ENCODE measurements around the gene PTPN4. TPM values are rescaled to one million over a fixed set of nuclear protein-coding genes. Genes with fewer than 3 reads are reported as not detected.

The PTPN4 gene
- total and polyA plus RNA-seq, 2 of the 8 experiments (the other 6 are each of a cell fraction or from before 2014, with no cell fraction given) = 28.5 to 105 TPM

DNA sequence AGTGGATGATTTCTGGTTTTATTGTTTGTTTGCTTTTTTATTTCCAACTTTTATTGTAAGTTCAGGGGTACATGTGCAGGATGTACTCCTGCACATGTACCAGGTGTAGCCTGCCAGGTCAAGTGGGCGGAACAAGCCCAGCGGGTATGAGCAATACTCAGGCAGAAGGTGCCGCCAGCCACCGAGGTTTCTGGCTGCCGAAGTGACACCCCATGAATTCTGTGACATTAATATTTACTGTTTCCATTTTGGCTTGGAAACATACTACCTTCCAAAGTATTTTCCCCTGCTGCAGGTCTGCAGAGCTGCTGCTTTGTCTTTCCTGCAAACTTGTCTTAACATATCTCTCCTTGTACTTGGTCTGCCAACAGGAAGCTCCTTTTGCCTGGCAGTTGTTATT, 78.5 kb downstream of the PTPN4 start:
- Histone ChIP-seq H3K27ac (ENCODE audit: low read depth, low read length) (no peak overlapping the region), H3K4me2 (ENCODE audit: insufficient read depth in 1 of 2, low read depth in 2 of 2, low read length in 2 of 2) (no peak overlapping the region), H2AK5ac (ENCODE audit: low read depth, low read length) (no peak overlapping the region), H2BK120ac (replicated peaks; ENCODE audit: low read depth, low read length) (no peak overlapping the region), H3K14ac (ENCODE audit: insufficient read length) (no peak overlapping the region), H3K4ac (replicated peaks; ENCODE audit: insufficient read length, low read depth, low read length) (no peak overlapping the region), H4K8ac (ENCODE audit: extremely low read depth, insufficient read depth, low read length) (no peak overlapping the region), H3K9me3 (ENCODE audit: insufficient read depth in 2 of 2, low read depth in 1 of 2, low read length in 1 of 2) (peaks cover 6 to 7% of the 10 kb centered on the region in 2 experiments; a peak in 2 of 4 replicates), H3K9ac (replicated peaks in 1 of 4; ENCODE audit: extremely low read depth in 1 of 4, low read depth in 3 of 4, low read length in 3 of 4) (no peak overlapping the region), H3K56ac (replicated peaks; ENCODE audit: insufficient read length, low read depth, low read length) (no peak overlapping the region), H4K20me1 (replicated peaks in 1 of 2; ENCODE audit: control insufficient read depth in 1 of 2, insufficient read depth in 2 of 2, low read length in 2 of 2) (peaks cover 0 to 5% of the 10 kb centered on the region in 2 experiments), H4K91ac (replicated peaks; ENCODE audit: insufficient read length, low read length) (no peak overlapping the region), H3K23ac (ENCODE audit: insufficient read length) (no peak overlapping the region), H3K4me3 (ENCODE audit: extremely low read depth in 1 of 4, insufficient read depth in 2 of 4, low read depth in 3 of 4, low read length in 4 of 4) (no peak overlapping the region), H2BK5ac (ENCODE audit: low read depth, low read length) (no peak overlapping the region), H3K79me1 (ENCODE audit: low read depth, low read length) (peaks cover 12% of the 10 kb centered on the region; the same call in 1 of the 2 replicates), H2BK15ac (ENCODE audit: low read length) (no peak overlapping the region), H2BK12ac (ENCODE audit: low read depth, low read length) (no peak overlapping the region), H3K36me3 (ENCODE audit: control insufficient read depth in 2 of 4, insufficient read depth in 4 of 4, low read length in 3 of 4) (peaks cover 0 to 6% (median 2%) of the 10 kb centered on the region in 4 experiments; a peak in 3 of 8 replicates), H4K5ac (ENCODE audit: insufficient read length, low read depth, low read length) (no peak overlapping the region), H3K18ac (ENCODE audit: extremely low read depth, low read length) (no peak overlapping the region), H3K79me2 (ENCODE audit: control insufficient read depth in 1 of 2, insufficient read depth in 2 of 2, low read length in 2 of 2) (peaks cover 0 to 95% of the 10 kb centered on the region in 2 experiments; a peak in 3 of 4 replicates), H2BK20ac (ENCODE audit: low read length) (no peak overlapping the region), H3K23me2 (ENCODE audit: low read depth, low read length) (no peaks in the 10 kb centered on the region), H2AFZ (ENCODE audit: low read length) (no peak overlapping the region), H3K4me1 (replicated peaks in 1 of 4; ENCODE audit: control insufficient read depth in 3 of 4, insufficient read depth in 4 of 4, low read length in 3 of 4) (peaks cover 0 to 9% (median 3%) of the 10 kb centered on the region in 4 experiments; a peak in 4 of 7 replicates), H3K27me3 (replicated peaks in 1 of 4; ENCODE audit: control insufficient read depth in 3 of 4, extremely low read depth in 1 of 4, insufficient read depth in 3 of 4, low read length in 3 of 4) (no peaks in the 10 kb centered on the region)
- 91% methylated on average over 5 of the region's 5 CpGs; no CpG with 5 or more reads in 1 of the 2 experiments for WGBS, 2 experiments (ENCODE audit: extremely low coverage in 1 of 2, insufficient coverage in 1 of 2, insufficient read length in 1 of 2, insufficient replicate concordance in 2 of 2, low coverage in 1 of 2, low lambda C conversion rate in 2 of 2, missing lambda C conversion rate in 1 of 2)
- TF ChIP-seq ASH2L (IDR thresholded peaks at IDR 0.05; ENCODE audit: low read length) = no peak
- no peak for TF ChIP-seq BRCA1 (IDR thresholded peaks at IDR 0.05; ENCODE audit: low read depth, low read length)
- FAIRE-seq (no peak), DNase-seq (ENCODE audit: low read depth in 1 of 2, low spot score in 2 of 2) (no peak)
- ChIA-PET CTCF (ENCODE audit: partially characterized antibody) (interaction anchor here (2.0 kb wide), 1 partner anchor 9 kb away, joined by 5 read pairs; no protein-coding TSS in a partner anchor), POLR2A (ENCODE audit: partially characterized antibody) (no interaction called here)

All from H1 (cell line).